DND-41 (cell line): ENCODE measurements around the gene CTNS.

ENCODE experiments used
- ATAC-seq: fragments of 200-7000 bp; cut with Tn5 transposase; 3 replicates; pipeline ENCODE4 v1.9.1; 2021; ENCODE audit warnings: low read depth; ENCODE audit not compliant: insufficient read depth
- DNase-seq: peaks from one replicate; pipeline ENCODE4 v3.0.0-alpha.2; 2020
- H2AFZ ChIP-seq: 2 replicates; pipeline ENCODE4 v1.6.0; 2012; ENCODE audit warnings: low read depth, low read length
- H3K27ac ChIP-seq: 2 replicates; pipeline ENCODE4 v1.5.1; 2012; ENCODE audit warnings: low read length, inconsistent platforms
- H3K27me3 ChIP-seq: fragments of 200-600 bp; sonication (generic); 2 replicates; pipeline ENCODE4 v1.6.0; 2012; ENCODE audit warnings: low read length, mild to moderate bottlenecking, inconsistent platforms; ENCODE audit not compliant: insufficient read depth, poor library complexity
- H3K36me3 ChIP-seq: 2 replicates; pipeline ENCODE4 v1.5.1; 2012; ENCODE audit warnings: low read length, inconsistent platforms; ENCODE audit not compliant: insufficient read depth
- H3K4me1 ChIP-seq: 2 replicates; pipeline ENCODE4 v1.5.1; 2012; ENCODE audit warnings: mild to moderate bottlenecking, low read length; ENCODE audit not compliant: insufficient read depth
- H3K4me2 ChIP-seq: 2 replicates; pipeline ENCODE4 v1.6.0; 2012; ENCODE audit warnings: mild to moderate bottlenecking, moderate library complexity, low read length, inconsistent platforms; ENCODE audit not compliant: insufficient read depth
- H3K4me3 ChIP-seq, 2 experiments: fragments of 200-600 bp in 1 of 2; shearing (Covaris generic) in 1 of 2; 2 replicates each; pipeline ENCODE4 v1.5.1; 2012 to 2016; ENCODE audit warnings: inconsistent platforms in 2 of 2, low read length in 2 of 2, mild to moderate bottlenecking in 2 of 2, low read depth in 1 of 2, moderate library complexity in 1 of 2
- H3K79me2 ChIP-seq: 2 replicates; pipeline ENCODE4 v1.6.0; 2012; ENCODE audit warnings: low read length, inconsistent platforms; ENCODE audit not compliant: insufficient read depth
- H3K9ac ChIP-seq: 2 replicates; pipeline ENCODE4 v1.6.0; 2012; ENCODE audit warnings: low read depth, mild to moderate bottlenecking, inconsistent platforms, low read length, moderate library complexity
- H3K9me3 ChIP-seq: 2 replicates; pipeline ENCODE4 v1.5.1; 2012; ENCODE audit warnings: low read length, moderate library complexity, mild to moderate bottlenecking, inconsistent platforms; ENCODE audit not compliant: insufficient read depth, severe bottlenecking
- H4K20me1 ChIP-seq: 2 replicates; pipeline ENCODE4 v1.6.0; 2012; ENCODE audit warnings: low read length; ENCODE audit not compliant: insufficient read depth
- EZH2 ChIP-seq: IDR thresholded peaks from 3 replicates; pipeline ENCODE4 v1.6.1; 2012; ENCODE audit warnings: borderline replicate concordance, low read depth, mild to moderate bottlenecking, moderate library complexity, low read length, inconsistent platforms; ENCODE audit not compliant: severe bottlenecking
- TF ChIP-seq, protein P1 (sequence below): IDR thresholded peaks from 2 replicates; pipeline ENCODE4 v1.5.1; 2012; ENCODE audit warnings: borderline replicate concordance, low read length, moderate library complexity, mild to moderate bottlenecking; ENCODE audit not compliant: poor library complexity, severe bottlenecking; ENCODE audit errors: extremely low read depth

CTNS gene

DNA sequence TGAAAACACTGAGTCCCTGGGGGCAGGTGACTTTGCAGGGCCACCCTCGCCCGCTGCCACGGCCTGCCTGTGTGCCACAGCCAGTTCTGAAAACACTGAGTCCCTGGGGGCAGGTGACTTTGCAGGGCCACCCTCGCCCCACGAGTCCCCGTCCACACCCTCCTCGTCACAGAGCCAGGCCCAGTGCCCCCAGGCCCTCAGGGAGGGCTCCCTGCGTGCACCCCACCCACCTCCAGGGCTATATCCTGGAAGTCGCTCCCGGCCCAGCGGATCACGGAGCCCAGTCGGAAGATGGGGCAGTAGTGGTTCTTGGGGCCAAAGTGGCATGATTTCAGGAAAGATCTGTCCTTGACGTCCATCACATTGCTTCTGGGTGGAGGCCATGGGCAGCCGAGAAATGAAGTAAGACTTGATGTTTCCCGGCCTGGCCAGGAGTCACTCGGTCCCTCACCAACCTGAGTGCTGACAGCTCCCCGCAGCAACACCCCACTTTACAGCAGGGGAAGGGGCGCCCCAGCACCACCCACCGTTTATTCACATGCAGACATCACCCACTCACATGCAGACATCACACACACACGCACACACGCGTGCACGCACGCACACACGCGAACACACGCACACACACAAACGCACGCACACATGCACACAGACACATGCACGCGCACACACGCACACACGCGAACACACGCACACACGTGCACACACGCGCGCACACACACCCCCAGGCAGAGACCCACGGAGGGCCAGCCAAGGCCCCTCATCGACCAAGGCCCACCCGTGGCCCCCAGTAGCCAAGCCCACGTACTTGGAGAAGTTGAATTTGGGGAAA, 52.9 kb downstream of the CTNS start:
- H3K27ac ChIP-seq: no peak overlapping the region
- H2AFZ ChIP-seq: no peak overlapping the region
- H4K20me1 ChIP-seq: no peaks in the 10 kb centered on the region
- no peaks in the 10 kb centered on the region; the same call in 1 of the 2 replicates for H3K36me3 ChIP-seq
- H3K9ac ChIP-seq: no peak overlapping the region
- H3K4me1 ChIP-seq: no peaks in the 10 kb centered on the region
- no peaks in the 10 kb centered on the region for H3K79me2 ChIP-seq
- H3K4me3 ChIP-seq: no peak overlapping the region
- ATAC-seq (no peak), DNase-seq (no peak)
- no peaks in the 10 kb centered on the region for H3K27me3 ChIP-seq
- no peaks in the 10 kb centered on the region for H3K9me3 ChIP-seq
- no peak for TF ChIP-seq EZH2
- TF ChIP-seq, protein P1, sequence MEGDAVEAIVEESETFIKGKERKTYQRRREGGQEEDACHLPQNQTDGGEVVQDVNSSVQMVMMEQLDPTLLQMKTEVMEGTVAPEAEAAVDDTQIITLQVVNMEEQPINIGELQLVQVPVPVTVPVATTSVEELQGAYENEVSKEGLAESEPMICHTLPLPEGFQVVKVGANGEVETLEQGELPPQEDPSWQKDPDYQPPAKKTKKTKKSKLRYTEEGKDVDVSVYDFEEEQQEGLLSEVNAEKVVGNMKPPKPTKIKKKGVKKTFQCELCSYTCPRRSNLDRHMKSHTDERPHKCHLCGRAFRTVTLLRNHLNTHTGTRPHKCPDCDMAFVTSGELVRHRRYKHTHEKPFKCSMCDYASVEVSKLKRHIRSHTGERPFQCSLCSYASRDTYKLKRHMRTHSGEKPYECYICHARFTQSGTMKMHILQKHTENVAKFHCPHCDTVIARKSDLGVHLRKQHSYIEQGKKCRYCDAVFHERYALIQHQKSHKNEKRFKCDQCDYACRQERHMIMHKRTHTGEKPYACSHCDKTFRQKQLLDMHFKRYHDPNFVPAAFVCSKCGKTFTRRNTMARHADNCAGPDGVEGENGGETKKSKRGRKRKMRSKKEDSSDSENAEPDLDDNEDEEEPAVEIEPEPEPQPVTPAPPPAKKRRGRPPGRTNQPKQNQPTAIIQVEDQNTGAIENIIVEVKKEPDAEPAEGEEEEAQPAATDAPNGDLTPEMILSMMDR: no peak
- no peak overlapping the region for H3K4me2 ChIP-seq

DNA sequence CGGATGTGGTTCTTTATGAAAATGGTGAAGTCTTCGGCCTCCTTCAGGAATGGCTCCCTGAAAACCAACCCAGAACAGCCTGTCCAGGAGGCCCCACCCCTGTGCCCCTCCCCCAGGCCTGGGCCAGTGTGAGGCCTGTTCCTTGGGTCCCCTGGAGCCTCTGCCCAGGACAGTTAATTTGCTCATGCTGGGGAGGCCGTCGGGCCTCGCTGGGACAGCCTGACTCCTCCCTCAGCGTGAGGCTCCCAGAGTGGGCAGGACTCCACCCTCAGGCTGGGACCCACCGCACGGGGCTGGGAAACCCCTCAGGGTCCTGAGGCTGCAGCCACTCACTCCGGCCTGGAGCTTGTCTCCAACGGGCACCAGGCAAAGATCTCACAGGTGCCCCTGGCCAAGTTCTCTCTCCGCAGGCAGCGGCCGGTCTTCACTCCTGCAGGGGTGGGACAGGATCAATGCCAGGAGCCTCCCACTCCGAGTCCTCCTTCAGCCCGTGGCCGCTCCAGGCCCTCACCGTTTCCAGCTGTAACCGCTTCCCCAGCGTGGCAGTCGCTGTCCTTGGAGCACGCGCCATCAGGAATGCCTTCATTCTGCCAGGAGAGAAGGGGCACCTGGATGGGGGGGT, 53.6 kb downstream of the CTNS start:
- peaks cover 7% of the 10 kb centered on the region for H3K4me1 ChIP-seq
- H2AFZ ChIP-seq: no peak overlapping the region
- no peaks in the 10 kb centered on the region; the same call in 1 of the 2 replicates for H3K36me3 ChIP-seq
- no peaks in the 10 kb centered on the region for H4K20me1 ChIP-seq
- H3K9me3 ChIP-seq: no peaks in the 10 kb centered on the region
- H3K27me3 ChIP-seq: no peaks in the 10 kb centered on the region
- no peak overlapping the region for H3K4me2 ChIP-seq
- H3K9ac ChIP-seq: no peak overlapping the region
- H3K4me3 ChIP-seq: no peak overlapping the region
- H3K79me2 ChIP-seq: no peaks in the 10 kb centered on the region
- TF ChIP-seq, protein P1: no peak
- TF ChIP-seq EZH2: no peak
- H3K27ac ChIP-seq: no peak overlapping the region
- ATAC-seq (no peak), DNase-seq (no peak)

DNA sequence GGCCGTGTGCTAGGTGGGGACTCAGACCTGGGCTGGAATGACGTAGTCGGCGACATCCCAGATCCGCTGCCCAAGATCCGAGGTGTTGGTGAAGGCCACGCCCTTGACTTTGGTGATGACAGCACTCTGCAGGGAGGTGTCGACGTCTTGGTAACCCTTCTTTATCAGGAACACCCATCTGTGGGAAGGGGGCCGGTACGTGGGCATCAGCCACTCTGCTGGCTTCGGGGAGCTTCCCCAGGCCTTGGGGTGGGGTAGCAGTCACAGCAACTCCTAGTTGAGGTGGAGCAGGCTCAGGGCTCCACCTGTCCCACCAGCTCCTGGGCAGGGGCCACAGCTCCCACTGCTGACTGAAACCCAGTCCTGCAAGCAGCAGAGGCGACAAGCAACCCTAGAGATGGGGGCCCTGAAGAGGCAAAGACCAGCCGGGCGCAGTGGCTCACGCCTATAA, 55.1 kb downstream of the CTNS start:
- no peaks in the 10 kb centered on the region for H4K20me1 ChIP-seq
- H2AFZ ChIP-seq: no peak overlapping the region
- H3K9ac ChIP-seq: no peak overlapping the region
- peaks cover 21% of the 10 kb centered on the region for H3K4me1 ChIP-seq
- H3K27me3 ChIP-seq: peaks cover 8% of the 10 kb centered on the region
- no peak overlapping the region for H3K4me3 ChIP-seq
- no peaks in the 10 kb centered on the region for H3K79me2 ChIP-seq
- H3K27ac ChIP-seq: no peak overlapping the region
- DNase-seq: no peak
- TF ChIP-seq, protein P1: peak; percentile 6
- no peak for TF ChIP-seq EZH2
- no peaks in the 10 kb centered on the region for H3K9me3 ChIP-seq
- no peaks in the 10 kb centered on the region; the same call in 1 of the 2 replicates for H3K36me3 ChIP-seq
- no peak for ATAC-seq
- H3K4me2 ChIP-seq: no peak overlapping the region
